Parathyroid adenoma (tissue), 2 donors: Measurements from ENCODE around the gene OASL.

Experiments
- H2AFZ ChIP-seq: fragments of 300-600 bp; sonication (generic); one replicate; pipeline ENCODE4 v1.7.0; 2017; ENCODE audit warnings: antibody characterized with exemption, mild to moderate bottlenecking
- H3K27ac ChIP-seq: fragments of 300-600 bp; sonication (generic); one replicate; pipeline ENCODE4 v1.7.0; 2017
- H3K27me3 ChIP-seq: fragments of 300-600 bp; sonication (generic); one replicate; pipeline ENCODE4 v1.7.0; 2017; ENCODE audit warnings: low read length; ENCODE audit not compliant: control insufficient read depth, insufficient read depth
- H3K36me3 ChIP-seq: fragments of 300-600 bp; sonication (generic); one replicate; pipeline ENCODE4 v1.7.0; 2017; ENCODE audit warnings: low read length; ENCODE audit not compliant: control insufficient read depth, insufficient read depth
- H3K4me1 ChIP-seq: fragments of 300-600 bp; sonication (generic); one replicate; pipeline ENCODE4 v1.7.0; 2017; ENCODE audit warnings: control low read depth
- H3K4me2 ChIP-seq: fragments of 300-600 bp; sonication (generic); one replicate; pipeline ENCODE4 v1.7.0; 2017; ENCODE audit warnings: low read length
- H3K4me3 ChIP-seq: fragments of 300-600 bp; sonication (generic); one replicate; pipeline ENCODE4 v1.7.0; 2017; ENCODE audit warnings: low read depth, low read length
- H3K79me2 ChIP-seq: fragments of 300-600 bp; sonication (generic); one replicate; pipeline ENCODE4 v1.7.0; 2017; ENCODE audit warnings: control low read depth
- H3K9ac ChIP-seq: fragments of 300-600 bp; sonication (generic); one replicate; pipeline ENCODE4 v1.7.0; 2017; ENCODE audit warnings: mild to moderate bottlenecking
- H3K9me3 ChIP-seq: fragments of 300-600 bp; sonication (generic); one replicate; pipeline ENCODE4 v1.7.0; 2017; ENCODE audit warnings: low read length; ENCODE audit not compliant: control insufficient read depth
- TF ChIP-seq, protein P1 (sequence below): fragments of 300-600 bp; sonication (generic); IDR thresholded peaks from one replicate; pipeline ENCODE4 v1.7.0; 2017; ENCODE audit warnings: antibody characterized with exemption, mild to moderate bottlenecking
- donor health status: primary hyperparathyroidism.

OASL gene

DNA sequence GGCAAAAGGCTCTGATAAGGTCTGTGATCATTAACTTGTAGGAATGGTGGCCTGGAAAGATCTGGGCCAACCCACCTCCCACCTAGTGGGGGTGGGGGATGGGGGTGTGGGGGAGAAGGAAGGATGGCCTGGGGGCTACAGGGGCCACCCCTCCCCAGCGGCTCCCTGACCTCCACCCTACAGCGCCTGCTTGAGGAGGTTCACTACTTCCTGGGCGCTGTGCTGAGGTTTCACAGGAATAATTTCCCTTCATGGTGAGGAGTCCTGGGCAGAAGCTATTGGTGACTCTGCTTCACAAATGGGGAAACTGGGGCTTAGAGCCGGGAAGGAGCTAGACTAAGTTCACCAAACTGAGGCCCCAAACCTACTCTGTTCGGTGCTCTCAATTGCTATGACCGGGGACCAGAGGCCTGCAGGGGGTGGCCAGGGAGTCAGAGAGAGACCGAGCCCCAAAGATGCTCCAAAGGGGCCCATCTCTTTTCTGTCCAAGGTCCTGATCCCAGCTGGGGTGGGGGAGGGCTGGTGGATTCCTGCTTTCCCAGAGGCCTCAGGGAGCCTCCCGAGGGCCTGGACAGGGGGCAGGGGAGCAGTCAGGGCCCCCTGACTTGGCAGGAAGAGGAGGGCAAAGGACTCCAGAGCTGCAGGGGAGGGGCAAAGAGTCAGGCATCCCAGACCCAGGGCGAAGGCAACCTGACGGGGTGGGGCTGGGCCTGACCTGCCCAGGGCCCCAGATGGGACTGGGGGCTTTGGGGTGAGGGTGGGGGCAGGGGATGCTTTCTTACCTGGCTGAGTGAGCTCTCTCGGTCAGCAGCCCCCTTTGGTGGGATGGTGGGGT lies 59.0 kb downstream of the OASL start:
- H3K27ac ChIP-seq = no peak overlapping the region
- no peaks in the 10 kb centered on the region for H3K79me2 ChIP-seq
- H3K9ac ChIP-seq = no peak overlapping the region
- H3K36me3 ChIP-seq = no peaks in the 10 kb centered on the region
- TF ChIP-seq, protein P1, sequence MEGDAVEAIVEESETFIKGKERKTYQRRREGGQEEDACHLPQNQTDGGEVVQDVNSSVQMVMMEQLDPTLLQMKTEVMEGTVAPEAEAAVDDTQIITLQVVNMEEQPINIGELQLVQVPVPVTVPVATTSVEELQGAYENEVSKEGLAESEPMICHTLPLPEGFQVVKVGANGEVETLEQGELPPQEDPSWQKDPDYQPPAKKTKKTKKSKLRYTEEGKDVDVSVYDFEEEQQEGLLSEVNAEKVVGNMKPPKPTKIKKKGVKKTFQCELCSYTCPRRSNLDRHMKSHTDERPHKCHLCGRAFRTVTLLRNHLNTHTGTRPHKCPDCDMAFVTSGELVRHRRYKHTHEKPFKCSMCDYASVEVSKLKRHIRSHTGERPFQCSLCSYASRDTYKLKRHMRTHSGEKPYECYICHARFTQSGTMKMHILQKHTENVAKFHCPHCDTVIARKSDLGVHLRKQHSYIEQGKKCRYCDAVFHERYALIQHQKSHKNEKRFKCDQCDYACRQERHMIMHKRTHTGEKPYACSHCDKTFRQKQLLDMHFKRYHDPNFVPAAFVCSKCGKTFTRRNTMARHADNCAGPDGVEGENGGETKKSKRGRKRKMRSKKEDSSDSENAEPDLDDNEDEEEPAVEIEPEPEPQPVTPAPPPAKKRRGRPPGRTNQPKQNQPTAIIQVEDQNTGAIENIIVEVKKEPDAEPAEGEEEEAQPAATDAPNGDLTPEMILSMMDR = no peak
- H3K9me3 ChIP-seq = no peaks in the 10 kb centered on the region
- H3K4me3 ChIP-seq = no peak overlapping the region
- no peak overlapping the region for H2AFZ ChIP-seq
- H3K4me1 ChIP-seq = no peaks in the 10 kb centered on the region
- no peak overlapping the region for H3K4me2 ChIP-seq
- no peaks in the 10 kb centered on the region for H3K27me3 ChIP-seq

DNA sequence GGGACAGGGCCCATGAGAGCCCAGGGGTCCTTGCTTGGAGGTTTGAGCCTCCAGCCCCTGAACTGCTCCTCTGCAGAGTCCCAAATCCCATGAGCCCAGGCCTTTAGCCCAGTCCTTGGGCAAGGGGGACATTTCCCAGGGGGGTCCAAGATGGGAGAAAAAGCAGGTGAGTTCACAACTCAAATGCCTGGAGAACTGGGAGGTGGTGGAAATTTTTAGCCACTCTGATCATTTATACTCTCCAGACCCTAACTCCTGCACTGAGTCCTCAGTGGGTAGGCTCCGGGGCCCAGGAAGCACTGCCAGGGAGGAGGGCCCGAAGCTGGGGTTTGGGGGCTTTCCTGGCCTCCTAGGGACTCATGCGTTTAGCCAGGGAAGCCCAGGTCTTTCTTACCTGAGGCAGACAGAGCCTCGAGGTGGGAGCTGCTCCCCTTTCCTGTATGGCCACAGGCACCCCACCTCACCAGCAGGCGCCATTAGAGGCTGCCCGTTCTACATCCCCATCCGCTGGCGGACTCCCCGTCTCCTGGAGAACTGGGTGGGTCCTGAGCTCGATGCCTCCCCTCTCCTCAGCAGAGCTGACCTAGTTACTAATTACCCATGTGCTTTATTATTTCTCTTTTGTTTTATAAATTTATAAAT lies 59.7 kb downstream of the OASL start:
- Histone ChIP-seq H3K4me1 (no peaks in the 10 kb centered on the region), H3K9me3 (no peaks in the 10 kb centered on the region), H3K4me3 (no peak overlapping the region), H3K9ac (no peak overlapping the region), H3K27me3 (no peaks in the 10 kb centered on the region), H2AFZ (no peak overlapping the region), H3K4me2 (no peak overlapping the region), H3K27ac (no peak overlapping the region), H3K79me2 (no peaks in the 10 kb centered on the region), H3K36me3 (no peaks in the 10 kb centered on the region)
- TF ChIP-seq, protein P1 = no peak

DNA sequence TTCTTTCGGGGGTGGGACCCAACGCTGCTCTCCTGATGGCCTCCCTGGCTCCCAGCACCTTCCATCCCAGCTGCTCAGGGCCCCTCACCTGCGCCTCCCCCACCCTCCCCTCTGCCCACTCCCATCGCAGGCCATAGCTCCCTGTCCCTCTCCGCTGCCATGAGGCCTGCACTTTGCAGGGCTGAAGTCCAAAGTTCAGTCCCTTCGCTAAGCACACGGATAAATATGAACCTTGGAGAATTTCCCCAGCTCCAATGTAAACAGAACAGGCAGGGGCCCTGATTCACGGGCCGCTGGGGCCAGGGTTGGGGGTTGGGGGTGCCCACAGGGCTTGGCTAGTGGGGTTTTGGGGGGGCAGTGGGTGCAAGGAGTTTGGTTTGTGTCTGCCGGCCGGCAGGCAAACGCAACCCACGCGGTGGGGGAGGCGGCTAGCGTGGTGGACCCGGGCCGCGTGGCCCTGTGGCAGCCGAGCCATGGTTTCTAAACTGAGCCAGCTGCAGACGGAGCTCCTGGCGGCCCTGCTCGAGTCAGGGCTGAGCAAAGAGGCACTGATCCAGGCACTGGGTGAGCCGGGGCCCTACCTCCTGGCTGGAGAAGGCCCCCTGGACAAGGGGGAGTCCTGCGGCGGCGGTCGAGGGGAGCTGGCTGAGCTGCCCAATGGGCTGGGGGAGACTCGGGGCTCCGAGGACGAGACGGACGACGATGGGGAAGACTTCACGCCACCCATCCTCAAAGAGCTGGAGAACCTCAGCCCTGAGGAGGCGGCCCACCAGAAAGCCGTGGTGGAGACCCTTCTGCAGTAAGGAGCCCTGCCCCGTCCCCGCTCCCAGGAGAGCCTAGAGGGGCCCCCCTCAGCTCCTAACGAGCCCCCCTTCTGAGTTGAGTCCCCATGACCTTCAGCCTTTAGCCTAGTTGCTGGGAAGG lies 60.5 kb downstream of the OASL start, which contains the start of gene HNF1A:
TSS of gene HNF1A (plus strand) at position 248 of the 924 bp plus-strand sequence. CDS start at position 474, 226 bp downstream.
- Histone ChIP-seq H3K9me3 (no peaks in the 10 kb centered on the region), H2AFZ (no peak within 1 kb of the TSS), H3K27me3 (no peaks in the 10 kb centered on the region), H3K36me3 (no peaks in the 10 kb centered on the region), H3K9ac (no peak within 1 kb of the TSS), H3K4me3 (no peak within 1 kb of the TSS), H3K27ac (no peak within 1 kb of the TSS), H3K4me1 (no peaks in the 10 kb centered on the region), H3K4me2 (no peak within 1 kb of the TSS), H3K79me2 (no peaks in the 10 kb centered on the region)
- TF ChIP-seq, protein P1 = no peak

DNA sequence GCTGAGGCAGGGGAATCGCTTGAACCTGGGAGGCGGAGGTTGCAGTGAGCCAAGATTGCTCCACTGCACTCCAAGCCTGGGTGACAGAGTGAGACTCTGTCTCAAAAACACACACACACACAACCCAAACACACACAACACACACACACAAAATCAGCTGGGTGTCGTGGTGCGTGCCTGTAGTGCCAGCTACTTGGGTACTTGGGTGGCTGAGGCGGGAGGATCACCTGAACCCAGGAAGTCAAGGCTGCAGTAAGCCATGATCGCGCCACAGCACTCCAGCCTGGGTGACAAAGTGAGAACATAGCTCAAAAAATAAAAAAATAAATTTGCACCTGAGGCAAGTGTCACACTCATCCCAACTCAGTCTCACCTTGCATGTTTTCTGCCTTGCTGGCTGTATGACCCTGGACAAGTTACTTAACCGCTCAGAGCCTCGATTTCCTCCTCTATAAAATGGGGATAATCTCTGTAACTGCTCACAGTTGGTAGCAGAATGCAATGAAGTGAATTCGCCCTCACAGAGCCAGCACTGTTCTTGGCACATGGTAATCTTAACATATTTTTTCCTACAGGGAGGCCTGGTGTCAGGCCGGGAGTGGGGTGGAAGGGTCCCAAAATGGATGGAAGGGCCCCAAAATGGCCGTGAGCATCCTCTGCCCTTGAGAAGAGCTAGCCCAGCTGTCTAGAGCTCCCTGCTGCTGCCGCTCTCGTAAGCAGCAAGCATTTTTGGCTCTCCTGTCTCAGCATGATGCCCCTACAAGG lies 61.3 kb downstream of the OASL start:
- Histone ChIP-seq H3K4me1 (no peaks in the 10 kb centered on the region), H3K36me3 (no peaks in the 10 kb centered on the region), H3K79me2 (no peaks in the 10 kb centered on the region), H3K4me2 (no peak overlapping the region), H3K9me3 (no peaks in the 10 kb centered on the region), H2AFZ (no peak overlapping the region), H3K9ac (no peak overlapping the region), H3K27me3 (no peaks in the 10 kb centered on the region), H3K4me3 (no peak overlapping the region), H3K27ac (no peak overlapping the region)
- TF ChIP-seq, protein P1 = no peak
